HL-60 (cell line): ENCODE results near the gene KRT6C.

Experiments used
- DNase-seq, 2 experiments: peaks; one replicate each; pipeline ENCODE4 v3.0.0-alpha.2; 2010 to 2020; ENCODE audit warnings: low read depth in 1 of 2, low spot score in 1 of 2
- H3K27ac ChIP-seq: fragments of 250-450 bp; sonication (Bioruptor Pico); replicated peaks from 2 replicates; pipeline ENCODE4 v1.5.1; 2020; ENCODE audit warnings: mild to moderate bottlenecking, moderate library complexity
- H3K27me3 ChIP-seq: fragments of 250-450 bp; sonication (Bioruptor Pico); 2 replicates; pipeline ENCODE4 v1.5.1; 2021; ENCODE audit warnings: mild to moderate bottlenecking, moderate library complexity; ENCODE audit not compliant: insufficient read depth, poor library complexity, severe bottlenecking
- H3K4me3 ChIP-seq: replicated peaks from 2 replicates; pipeline ENCODE4 v1.5.1; 2011; ENCODE audit warnings: mild to moderate bottlenecking, control low read depth, low read length; ENCODE audit not compliant: insufficient read depth
- CTCF ChIP-seq: IDR thresholded peaks from one replicate; pipeline ENCODE4 v1.5.1; 2011; ENCODE audit warnings: low read length, control low read depth, inconsistent platforms; ENCODE audit not compliant: insufficient read depth
- GABPA ChIP-seq: IDR thresholded peaks from 2 replicates; pipeline ENCODE4 v1.6.1; 2012; ENCODE audit warnings: low read depth
- POLR2AphosphoS5 ChIP-seq: IDR thresholded peaks from 2 replicates; pipeline ENCODE4 v1.6.1; 2012; ENCODE audit warnings: low read depth
- SPI1 ChIP-seq: IDR thresholded peaks from 2 replicates; pipeline ENCODE4 v1.6.1; 2012; ENCODE audit warnings: low read depth, mild to moderate bottlenecking, borderline replicate concordance
- TF ChIP-seq, protein P1 (sequence below): IDR thresholded peaks from 2 replicates; pipeline ENCODE4 v1.6.1; 2012; ENCODE audit warnings: low read depth; ENCODE audit not compliant: insufficient replicate concordance

KRT6C gene

DNA sequence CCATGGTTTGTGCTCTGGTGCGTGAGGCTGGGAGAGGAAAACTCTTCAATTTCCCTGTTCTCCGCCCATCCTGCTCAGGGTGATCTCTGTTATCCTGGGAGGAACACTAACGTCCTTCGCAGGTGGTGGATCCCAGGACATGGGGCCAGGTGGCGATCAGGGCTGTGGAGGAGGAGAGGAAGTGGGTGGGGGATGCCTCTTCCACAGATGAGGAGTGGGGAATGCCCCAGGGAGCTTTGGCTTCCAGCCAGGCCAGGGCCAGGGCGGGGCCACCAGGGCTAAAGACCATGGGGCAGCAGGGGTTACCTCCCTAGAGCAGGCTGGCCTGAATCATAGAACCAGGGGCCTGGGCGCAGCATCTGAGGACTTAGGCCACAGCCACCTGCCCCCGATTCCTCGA lies 36.1 kb downstream of the KRT6C start:
- Histone ChIP-seq H3K27me3 (peaks cover 2% of the 10 kb centered on the region), H3K4me3 (no peak overlapping the region), H3K27ac (no peak overlapping the region)
- DNase-seq, result no peak
- TF ChIP-seq POLR2AphosphoS5, result no peak
- no peak for TF ChIP-seq SPI1
- no peak for TF ChIP-seq GABPA
- no peak for TF ChIP-seq CTCF
- TF ChIP-seq, protein P1, sequence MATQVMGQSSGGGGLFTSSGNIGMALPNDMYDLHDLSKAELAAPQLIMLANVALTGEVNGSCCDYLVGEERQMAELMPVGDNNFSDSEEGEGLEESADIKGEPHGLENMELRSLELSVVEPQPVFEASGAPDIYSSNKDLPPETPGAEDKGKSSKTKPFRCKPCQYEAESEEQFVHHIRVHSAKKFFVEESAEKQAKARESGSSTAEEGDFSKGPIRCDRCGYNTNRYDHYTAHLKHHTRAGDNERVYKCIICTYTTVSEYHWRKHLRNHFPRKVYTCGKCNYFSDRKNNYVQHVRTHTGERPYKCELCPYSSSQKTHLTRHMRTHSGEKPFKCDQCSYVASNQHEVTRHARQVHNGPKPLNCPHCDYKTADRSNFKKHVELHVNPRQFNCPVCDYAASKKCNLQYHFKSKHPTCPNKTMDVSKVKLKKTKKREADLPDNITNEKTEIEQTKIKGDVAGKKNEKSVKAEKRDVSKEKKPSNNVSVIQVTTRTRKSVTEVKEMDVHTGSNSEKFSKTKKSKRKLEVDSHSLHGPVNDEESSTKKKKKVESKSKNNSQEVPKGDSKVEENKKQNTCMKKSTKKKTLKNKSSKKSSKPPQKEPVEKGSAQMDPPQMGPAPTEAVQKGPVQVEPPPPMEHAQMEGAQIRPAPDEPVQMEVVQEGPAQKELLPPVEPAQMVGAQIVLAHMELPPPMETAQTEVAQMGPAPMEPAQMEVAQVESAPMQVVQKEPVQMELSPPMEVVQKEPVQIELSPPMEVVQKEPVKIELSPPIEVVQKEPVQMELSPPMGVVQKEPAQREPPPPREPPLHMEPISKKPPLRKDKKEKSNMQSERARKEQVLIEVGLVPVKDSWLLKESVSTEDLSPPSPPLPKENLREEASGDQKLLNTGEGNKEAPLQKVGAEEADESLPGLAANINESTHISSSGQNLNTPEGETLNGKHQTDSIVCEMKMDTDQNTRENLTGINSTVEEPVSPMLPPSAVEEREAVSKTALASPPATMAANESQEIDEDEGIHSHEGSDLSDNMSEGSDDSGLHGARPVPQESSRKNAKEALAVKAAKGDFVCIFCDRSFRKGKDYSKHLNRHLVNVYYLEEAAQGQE, result no peak

DNA sequence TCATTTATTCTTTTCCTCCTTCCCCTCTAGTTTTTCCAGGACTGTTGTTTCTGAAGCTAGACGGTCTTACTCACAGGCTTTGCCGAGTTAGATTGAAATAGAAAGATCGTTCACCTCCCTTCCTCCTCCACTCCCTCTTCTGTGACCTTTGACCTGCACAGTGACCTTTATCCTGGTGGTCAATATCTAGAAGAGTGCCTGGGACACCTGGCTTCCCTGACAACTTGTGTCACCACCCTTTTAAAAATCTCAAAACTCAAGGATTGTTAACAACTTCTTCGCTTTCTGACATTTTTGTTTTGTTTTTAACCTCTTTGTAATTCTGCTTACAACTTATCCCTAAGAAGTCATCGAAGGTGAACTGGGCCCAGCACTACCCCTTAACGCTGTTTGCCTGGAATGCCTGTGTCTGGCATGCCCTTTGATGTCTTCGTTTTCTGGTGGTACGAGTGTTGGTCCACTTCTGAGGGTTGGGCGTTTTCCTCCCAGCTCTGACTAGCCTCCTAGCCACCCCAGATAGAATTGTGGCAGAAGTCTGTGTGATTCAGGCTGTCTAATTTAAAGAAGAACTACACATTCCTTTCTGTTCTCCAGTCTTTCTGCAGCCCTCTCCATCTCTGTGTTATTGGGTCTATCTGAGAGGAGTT lies 36.7 kb downstream of the KRT6C start:
- Histone ChIP-seq H3K27ac (no peak overlapping the region), H3K4me3 (no peak overlapping the region), H3K27me3 (peaks cover 2% of the 10 kb centered on the region)
- no peak for TF ChIP-seq GABPA
- TF ChIP-seq SPI1, result no peak
- TF ChIP-seq, protein P1, result no peak
- no peak for TF ChIP-seq CTCF
- no peak for TF ChIP-seq POLR2AphosphoS5
- DNase-seq, result no peak

DNA sequence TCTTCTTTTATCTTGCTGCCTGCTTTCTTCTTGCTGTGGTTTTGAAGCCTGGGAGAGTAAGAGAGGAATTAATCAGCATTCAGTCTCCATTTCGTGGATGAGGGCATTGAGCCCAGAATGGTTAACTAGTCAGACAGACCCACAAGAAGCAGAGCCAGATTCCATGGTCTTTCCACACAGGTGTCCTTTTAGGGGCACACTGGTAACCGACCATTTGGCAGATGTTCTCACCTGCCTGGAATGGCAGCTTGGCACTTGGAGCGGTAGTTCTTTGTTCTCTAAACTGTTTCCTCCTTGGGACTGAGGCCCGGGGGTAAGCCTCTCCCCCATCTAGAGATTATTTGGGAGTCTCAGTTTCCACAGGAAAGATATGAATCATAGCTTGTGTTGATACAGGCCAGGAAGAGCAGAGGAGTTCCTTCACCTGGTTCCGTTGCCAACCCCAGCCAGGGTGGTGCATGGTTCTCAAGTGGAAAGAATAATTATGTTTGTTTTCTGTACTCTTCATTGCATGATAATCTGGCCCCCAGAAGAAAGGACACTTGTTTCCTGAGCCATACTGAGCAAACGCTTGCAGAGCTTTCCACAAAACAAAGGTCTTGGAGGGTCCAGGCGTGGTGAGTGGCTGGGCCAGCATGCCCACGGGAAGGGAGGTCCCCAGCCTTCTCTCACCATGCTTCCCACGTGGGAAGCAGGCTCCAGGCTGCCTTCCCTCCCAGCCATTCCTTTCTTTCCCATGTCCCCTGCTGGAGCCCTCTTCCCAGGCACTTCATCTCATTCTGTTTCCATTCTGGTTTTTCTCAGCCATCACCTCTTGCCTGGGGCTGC lies 37.4 kb downstream of the KRT6C start:
- Histone ChIP-seq H3K27ac (no peak overlapping the region), H3K27me3 (no peaks in the 10 kb centered on the region), H3K4me3 (no peak overlapping the region)
- DNase-seq, result no peak
- TF ChIP-seq, protein P1, result no peak
- TF ChIP-seq GABPA (no peak), SPI1 (no peak), CTCF (no peak), POLR2AphosphoS5 (no peak)
